Endothelial cell of umbilical vein (primary cell): ENCODE results near the gene GAS2L2. TPM values are rescaled to one million over a fixed set of nuclear protein-coding genes. Genes with fewer than 3 reads are reported as not detected.

Experiments used
- BruUV-seq: library from RNA; stranded (reverse); fragments of 400-500 nt; replicated peaks from 2 replicates; lab custom pipeline; 2021; lab: Mats Ljungman, UMichigan
- CTCF ChIA-PET: fragments of 300-600, 350-600 bp; sonication (Branson Sonifier 250); formaldehyde crosslinking; loops from one replicate; lab custom pipeline; 2021; ENCODE audit warnings: antibody characterized with exemption, inconsistent platforms; lab: Charles Lee
- POLR2A ChIA-PET: fragments of 300-600, 350-600 bp; sonication (Branson Sonifier 250); formaldehyde crosslinking; loops from one replicate; lab custom pipeline; 2021; ENCODE audit warnings: antibody characterized with exemption, inconsistent platforms; lab: Charles Lee
- DNase-seq: peaks from one replicate; pipeline ENCODE4 v3.0.0-alpha.2; 2011; ENCODE audit warnings: low read depth, low spot score
- FAIRE-seq: peaks from 2 replicates; lab custom pipeline; 2011; peaks lifted over from hg19 to GRCh38; lab: Jason Lieb, UNC
- H2AFZ ChIP-seq: 2 replicates; pipeline ENCODE4 v1.6.0; 2012; ENCODE audit warnings: low read depth, low read length, control low read depth, inconsistent platforms
- H3K27ac ChIP-seq: 2 replicates; pipeline ENCODE4 v1.5.1; 2011; ENCODE audit warnings: low read depth, mild to moderate bottlenecking, control low read depth, low read length, moderate library complexity; ENCODE audit not compliant: insufficient read depth
- H3K27me3 ChIP-seq, 2 experiments: 2 replicates each; pipeline versions ENCODE4 v1.6.0 to v1.6.1; 2011; ENCODE audit warnings: low read length in 2 of 2, mixed read lengths in 1 of 2; ENCODE audit not compliant: control insufficient read depth in 2 of 2, insufficient read depth in 2 of 2
- H3K36me3 ChIP-seq, 2 experiments: 2 replicates in 1 of 2; 3 replicates in 1 of 2; pipeline ENCODE4 v1.5.1; 2011; ENCODE audit warnings: low read length in 2 of 2, mild to moderate bottlenecking in 1 of 2, moderate library complexity in 1 of 2; ENCODE audit not compliant: control insufficient read depth in 2 of 2, insufficient read depth in 2 of 2; ENCODE audit errors: extremely low read depth in 1 of 2
- H3K4me1 ChIP-seq: 3 replicates; pipeline ENCODE4 v1.5.1; 2011; ENCODE audit warnings: mild to moderate bottlenecking, low read length; ENCODE audit not compliant: control insufficient read depth, insufficient read depth; ENCODE audit errors: extremely low read depth
- H3K4me2 ChIP-seq: 2 replicates; pipeline ENCODE4 v1.6.1; 2011; ENCODE audit warnings: low read length, control low read depth, mixed read lengths; ENCODE audit not compliant: insufficient read depth
- H3K4me3 ChIP-seq, 3 experiments: fragments of 200-600 bp in 1 of 3; sonication (generic), shearing (Covaris generic) in 1 of 3; replicated peaks in 1 of 3; 2 replicates each; pipeline ENCODE4 v1.5.1; 2011 to 2016; ENCODE audit warnings: control low read depth in 3 of 3, low read length in 3 of 3, mild to moderate bottlenecking in 2 of 3, inconsistent platforms in 1 of 3, low read depth in 1 of 3, moderate library complexity in 1 of 3; ENCODE audit not compliant: insufficient read depth in 1 of 3
- H3K79me2 ChIP-seq: 2 replicates; pipeline ENCODE4 v1.6.0; 2012; ENCODE audit warnings: low read length, inconsistent platforms; ENCODE audit not compliant: control insufficient read depth, insufficient read depth
- H3K9ac ChIP-seq: replicated peaks from 2 replicates; pipeline ENCODE3; 2011; ENCODE audit warnings: low read length, control low read depth; ENCODE audit not compliant: insufficient read depth; ENCODE audit errors: extremely low read depth
- H3K9me1 ChIP-seq: replicated peaks from 3 replicates; pipeline ENCODE4 v1.6.0; 2011; ENCODE audit warnings: mild to moderate bottlenecking, low read length; ENCODE audit not compliant: control insufficient read depth, insufficient read depth; ENCODE audit errors: extremely low read depth
- H3K9me3 ChIP-seq: replicated peaks from 2 replicates; pipeline ENCODE4 v1.5.1; 2012; ENCODE audit warnings: low read length, inconsistent platforms; ENCODE audit not compliant: control insufficient read depth, insufficient read depth
- H4K20me1 ChIP-seq: replicated peaks from 2 replicates; pipeline ENCODE3; 2011; ENCODE audit warnings: mild to moderate bottlenecking, low read length; ENCODE audit not compliant: control insufficient read depth, insufficient read depth; ENCODE audit errors: extremely low read depth
- FOS ChIP-seq: IDR thresholded peaks from 2 replicates; pipeline ENCODE4 v1.6.1; 2011; ENCODE audit warnings: mild to moderate bottlenecking, low read length, moderate library complexity, borderline replicate concordance; ENCODE audit not compliant: insufficient read depth
- POLR2A ChIP-seq: IDR thresholded peaks from 2 replicates; pipeline ENCODE4 v1.6.1; 2012; ENCODE audit warnings: low read depth, mild to moderate bottlenecking, control low read depth, low read length
- dilution Hi-C: fragments of 300-500 bp; cut with MboI; formaldehyde crosslinking; loops from one replicate; pipeline ENCODE4 v1.15.0; 2019; ENCODE audit warnings: low sequenced_read_pairs; ENCODE audit not compliant: extremely low pct_ligation_motif_present
- intact Hi-C: fragments of 100-400 bp; cut with micrococcal nuclease; formaldehyde crosslinking; loops from one replicate; pipeline ENCODE4 v1.10.0; 2022
- polyA plus RNA-seq, 4 experiments: library from polyadenylated mRNA; depleted of rRNA in 3 of 4; stranded (reverse) in 3 of 4; unstranded in 1 of 4; fragments of >200 nt; gene quantifications; 2 replicates each; pipeline versions ENCODE4 v1.2.1 to v1.2.3, GENCODE V29; 2011 to 2012; ENCODE audit warnings: missing spikeins in 1 of 4
- total RNA-seq: library from RNA; stranded (reverse); gene quantifications from 2 replicates; pipeline ENCODE4 v1.2.3, GENCODE V29; 2021
- TF ChIP-seq, protein P1 (sequence below): IDR thresholded peaks from 2 replicates; pipeline ENCODE4 v1.6.1; 2011; ENCODE audit not compliant: insufficient read depth, insufficient read length
- TF ChIP-seq, protein P2 (sequence below), 2 donors: IDR thresholded peaks; 1 replicate in 1 of 2; 2 replicates in 1 of 2; pipeline ENCODE4 v1.5.1; 2011; ENCODE audit warnings: low read length in 2 of 2, mild to moderate bottlenecking in 2 of 2, moderate library complexity in 2 of 2, control low read depth in 1 of 2, inconsistent platforms in 1 of 2, low read depth in 1 of 2; ENCODE audit not compliant: insufficient read depth in 1 of 2; ENCODE audit errors: extremely low read depth in 1 of 2

GAS2L2 gene
- total and polyA plus RNA-seq, 2 donors (not counting 3 experiments of a cell fraction or from before 2014, with no cell fraction given): not detected

DNA sequence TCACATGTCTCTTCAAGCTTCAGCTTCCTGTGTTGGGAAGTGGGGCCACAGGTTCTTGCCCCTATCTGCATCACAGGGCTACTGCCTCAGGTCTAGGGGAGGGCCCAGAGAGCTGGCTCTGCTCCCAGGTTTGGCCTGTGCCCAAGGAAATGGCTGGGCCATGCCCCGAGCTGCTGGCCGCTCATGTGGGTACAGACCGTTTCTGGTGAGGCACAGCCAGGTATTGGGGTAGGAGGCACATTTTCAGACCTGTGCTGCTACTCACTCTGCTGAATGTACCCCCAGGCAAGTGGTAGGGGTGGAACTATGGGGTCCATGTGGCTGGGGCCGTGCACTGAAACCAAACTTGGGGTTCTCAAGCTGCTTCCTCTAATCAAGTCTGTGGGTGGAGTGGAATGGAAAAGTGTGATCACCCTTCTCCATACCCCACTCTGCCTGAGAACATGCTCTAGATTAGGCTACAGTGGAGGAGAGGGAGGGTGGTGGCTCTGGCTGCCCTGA lies 4.6 kb downstream of the GAS2L2 start:
- H3K4me2 ChIP-seq: no peak overlapping the region
- POLR2A ChIA-PET: no interaction called here
- H3K4me3 ChIP-seq: no peak overlapping the region
- intact Hi-C loops (no loop called here), dilution Hi-C loops (loop anchor here (25.0 kb wide), 1 partner anchor 136 kb away; no protein-coding TSS in a partner anchor)
- H3K27me3 ChIP-seq: peaks cover 26 to 28% of the 10 kb centered on the region in 2 experiments
- no peak overlapping the region for H2AFZ ChIP-seq
- DNase-seq (peak; percentile 20), FAIRE-seq (no peak)
- no peak overlapping the region for H3K9ac ChIP-seq
- H4K20me1 ChIP-seq: no peaks in the 10 kb centered on the region
- no peak overlapping the region for H3K27ac ChIP-seq
- no TSS peak for BruUV-seq
- H3K4me1 ChIP-seq: no peaks in the 10 kb centered on the region
- no peaks in the 10 kb centered on the region for H3K9me1 ChIP-seq
- no peaks in the 10 kb centered on the region for H3K79me2 ChIP-seq
- CTCF ChIA-PET: interaction anchor here (0.9 to 6.7 kb wide), 11 partner anchors 12 to 209 kb away, joined by 3 to 270 read pairs (median 12); partner anchors contain the start of genes C17orf50, RASL10B and TAF15
- H3K36me3 ChIP-seq: no peaks in the 10 kb centered on the region
- TF ChIP-seq, protein P1, sequence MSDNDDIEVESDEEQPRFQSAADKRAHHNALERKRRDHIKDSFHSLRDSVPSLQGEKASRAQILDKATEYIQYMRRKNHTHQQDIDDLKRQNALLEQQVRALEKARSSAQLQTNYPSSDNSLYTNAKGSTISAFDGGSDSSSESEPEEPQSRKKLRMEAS: no peak
- TF ChIP-seq FOS (no peak), POLR2A (no peak)
- TF ChIP-seq, protein P2, sequence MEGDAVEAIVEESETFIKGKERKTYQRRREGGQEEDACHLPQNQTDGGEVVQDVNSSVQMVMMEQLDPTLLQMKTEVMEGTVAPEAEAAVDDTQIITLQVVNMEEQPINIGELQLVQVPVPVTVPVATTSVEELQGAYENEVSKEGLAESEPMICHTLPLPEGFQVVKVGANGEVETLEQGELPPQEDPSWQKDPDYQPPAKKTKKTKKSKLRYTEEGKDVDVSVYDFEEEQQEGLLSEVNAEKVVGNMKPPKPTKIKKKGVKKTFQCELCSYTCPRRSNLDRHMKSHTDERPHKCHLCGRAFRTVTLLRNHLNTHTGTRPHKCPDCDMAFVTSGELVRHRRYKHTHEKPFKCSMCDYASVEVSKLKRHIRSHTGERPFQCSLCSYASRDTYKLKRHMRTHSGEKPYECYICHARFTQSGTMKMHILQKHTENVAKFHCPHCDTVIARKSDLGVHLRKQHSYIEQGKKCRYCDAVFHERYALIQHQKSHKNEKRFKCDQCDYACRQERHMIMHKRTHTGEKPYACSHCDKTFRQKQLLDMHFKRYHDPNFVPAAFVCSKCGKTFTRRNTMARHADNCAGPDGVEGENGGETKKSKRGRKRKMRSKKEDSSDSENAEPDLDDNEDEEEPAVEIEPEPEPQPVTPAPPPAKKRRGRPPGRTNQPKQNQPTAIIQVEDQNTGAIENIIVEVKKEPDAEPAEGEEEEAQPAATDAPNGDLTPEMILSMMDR (IDR thresholded peaks at IDR 0.05; ENCODE audit: extremely low read depth in 1 of 2, insufficient read depth in 1 of 2, low read depth in 1 of 2, low read length in 2 of 2): no peak
- no peaks in the 10 kb centered on the region for H3K9me3 ChIP-seq
